ENCODE data around the gene FBXL5. TPM values are rescaled to one million over a fixed set of nuclear protein-coding genes. Genes with fewer than 3 reads are reported as not detected.

The FBXL5 gene
- total and polyA plus RNA-seq, 3 donors from 2014 or later = 149 to 162 (median 153) TPM

GRCh38 chr4:15692602-15693001, 37.4 kb upstream of the FBXL5 start:
- no peaks in the 10 kb centered on the region for H3K9me3 ChIP-seq
- WGBS, 2 donors = 83 to 86% methylated on average over 2 of the region's 2 CpGs
- H3K4me3 ChIP-seq = no peak overlapping the region
- H3K4me1 ChIP-seq = no peaks in the 10 kb centered on the region
- intact Hi-C loops (cut with DNase I; ENCODE audit: low total_unique reads) = no loop called here
- no peak overlapping the region for H3K27ac ChIP-seq
- no peak for DNase-seq
- no peaks in the 10 kb centered on the region for H3K36me3 ChIP-seq (ENCODE audit: low read depth, missing control alignments)
- TF ChIP-seq CTCF (IDR thresholded peaks at IDR 0.05) (no peak), POLR2A (IDR thresholded peaks at IDR 0.05) (no peak)
- no peaks in the 10 kb centered on the region for H3K27me3 ChIP-seq

DNA sequence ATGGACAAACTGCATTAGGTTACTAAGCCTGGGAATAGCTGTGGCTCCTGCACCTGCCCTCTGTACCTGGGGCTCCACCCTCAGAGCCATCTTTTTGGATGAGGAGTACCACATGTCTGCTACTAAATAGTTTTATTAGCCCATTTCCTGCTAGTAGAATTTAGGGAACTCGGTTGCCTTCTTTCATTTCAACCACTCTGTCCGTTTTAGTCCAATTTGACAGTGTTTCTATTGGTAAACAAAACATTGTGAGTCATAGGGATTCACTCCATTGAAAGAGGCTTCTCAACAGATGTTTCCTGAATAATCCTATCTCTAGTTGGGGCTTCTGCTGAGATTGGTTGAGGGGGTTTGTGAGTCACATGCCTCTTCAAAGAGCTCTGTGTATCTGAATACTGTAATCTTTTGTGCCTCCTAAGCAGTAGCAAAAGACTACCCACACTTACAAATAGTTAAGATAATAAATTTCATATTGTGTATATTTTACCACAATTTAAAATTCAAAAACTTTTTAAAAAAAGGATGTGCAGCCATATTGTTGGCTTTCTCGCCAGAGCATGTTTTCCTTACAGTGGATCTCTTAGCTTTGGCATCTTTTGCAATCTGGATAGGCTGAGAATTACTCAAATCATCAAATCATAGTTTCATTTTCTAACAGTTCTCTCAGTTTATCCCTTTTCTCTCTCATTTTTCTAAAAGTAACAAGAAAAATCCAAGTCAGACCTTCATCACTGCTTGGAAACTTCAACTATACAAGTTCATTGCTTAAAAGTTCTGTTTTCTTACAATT, 36.4 kb upstream of the FBXL5 start:
- TF ChIP-seq CTCF (IDR thresholded peaks at IDR 0.05) (no peak), POLR2A (IDR thresholded peaks at IDR 0.05) (no peak)
- H3K4me3 ChIP-seq = no peak overlapping the region
- no peaks in the 10 kb centered on the region for H3K9me3 ChIP-seq
- intact Hi-C loops (cut with DNase I; ENCODE audit: low total_unique reads) = no loop called here
- no peaks in the 10 kb centered on the region for H3K4me1 ChIP-seq
- no peak for DNase-seq
- WGBS, 2 donors = 64 to 72% methylated on average over 3 of the region's 3 CpGs
- H3K27ac ChIP-seq = no peak overlapping the region
- no peaks in the 10 kb centered on the region for H3K27me3 ChIP-seq
- no peaks in the 10 kb centered on the region for H3K36me3 ChIP-seq (ENCODE audit: low read depth, missing control alignments)

- TF ChIP-seq CTCF (IDR thresholded peaks at IDR 0.05) = no peak
- no peaks in the 10 kb centered on the region for H3K27me3 ChIP-seq
- DNase-seq = no peak
- H3K4me3 ChIP-seq = no peak overlapping the region
- no peak overlapping the region for H3K27ac ChIP-seq
- no peaks in the 10 kb centered on the region for H3K36me3 ChIP-seq (ENCODE audit: low read depth, missing control alignments)
- no peaks in the 10 kb centered on the region for H3K9me3 ChIP-seq
- intact Hi-C loops (cut with DNase I; ENCODE audit: low total_unique reads) = no loop called here
- WGBS, 2 donors = 46 to 48% methylated on average over 7 of the region's 7 CpGs
- no peaks in the 10 kb centered on the region for H3K4me1 ChIP-seq
Measured at GRCh38 chr4:15690020-15690809, 35.1 kb upstream of the FBXL5 start.

DNA sequence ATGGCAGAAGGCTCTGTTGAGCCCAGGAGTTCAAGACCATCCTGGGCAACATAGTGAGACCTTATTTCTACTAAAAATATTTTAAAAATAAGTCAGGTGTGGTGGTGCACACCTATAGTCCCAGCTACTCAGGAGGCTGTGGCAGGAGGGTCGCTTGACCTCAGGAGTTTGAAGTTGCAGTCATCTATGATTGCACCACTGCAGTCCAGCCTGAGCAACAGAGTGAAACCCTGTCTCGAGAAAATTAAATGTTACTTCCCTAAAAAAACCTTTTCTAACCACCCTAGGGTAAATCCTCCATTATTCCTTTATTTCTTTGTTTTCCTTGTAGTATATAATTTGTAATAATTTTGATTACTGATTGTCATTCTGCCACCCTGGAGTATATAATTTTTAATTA, 34.4 kb upstream of the FBXL5 start:
- no peak for DNase-seq
- no peaks in the 10 kb centered on the region for H3K4me1 ChIP-seq
- H3K9me3 ChIP-seq = no peaks in the 10 kb centered on the region
- H3K4me3 ChIP-seq = no peak overlapping the region
- H3K27me3 ChIP-seq = no peaks in the 10 kb centered on the region
- intact Hi-C loops (cut with DNase I; ENCODE audit: low total_unique reads) = no loop called here
- H3K36me3 ChIP-seq (ENCODE audit: low read depth, missing control alignments) = no peaks in the 10 kb centered on the region
- 83 to 98% methylated on average over 2 of the region's 2 CpGs for WGBS, 2 donors
- no peak overlapping the region for H3K27ac ChIP-seq
- TF ChIP-seq POLR2A (IDR thresholded peaks at IDR 0.05) = no peak
- no peak for TF ChIP-seq CTCF (IDR thresholded peaks at IDR 0.05)
